ENCODE data around the gene NUP54. TPM values are rescaled to one million over a fixed set of nuclear protein-coding genes. Genes with fewer than 3 reads are reported as not detected.
A peak's percentile ranks its signal among the peaks of the same experiment; 100 is the strongest.

Gene NUP54
- total RNA-seq, 1 donor from 2014 or later = 17.3 TPM

- ATAC-seq (no peak), DNase-seq (no peak)
- intact Hi-C loops (cut with micrococcal nuclease) = no loop called here
These were observed 64.7 kb downstream of the NUP54 start for GRCh38 chr4:76083386-76083988.

GRCh38 chr4:76078033-76078613 is 70.1 kb downstream of the NUP54 start:
- DNase-seq = no peak
- intact Hi-C loops (cut with micrococcal nuclease) = no loop called here
- peak; percentile 49 for ATAC-seq

GRCh38 chr4:76074993-76075600 is 73.1 kb downstream of the NUP54 start:
- intact Hi-C loops (cut with micrococcal nuclease) = no loop called here
- ATAC-seq (no peak), DNase-seq (no peak)

GRCh38 chr4:76074468-76074867 is 73.7 kb downstream of the NUP54 start, which contains the start of gene ART3:
TSS of gene ART3 (plus strand) at chr4:76074709. CDS start at chr4:76075890, 1,181 bp downstream.
- peak; percentile 96 for ATAC-seq
- no peak for DNase-seq
- intact Hi-C loops (cut with micrococcal nuclease) = no loop called here

GRCh38 chr4:76072760-76073159 is 75.4 kb downstream of the NUP54 start:
- intact Hi-C loops (cut with micrococcal nuclease) = no loop called here
- ATAC-seq (no peak), DNase-seq (no peak)

GRCh38 chr4:76067652-76068286 is 80.4 kb downstream of the NUP54 start:
- ATAC-seq = peak; percentile 84
- DNase-seq = peak; percentile 64
- intact Hi-C loops (cut with micrococcal nuclease) = loop anchor here (2.0 kb wide), 1 partner anchor 73 kb away; no protein-coding TSS in a partner anchor

- ATAC-seq (no peak), DNase-seq (no peak)
- intact Hi-C loops (cut with micrococcal nuclease) = loop anchor here (2.0 kb wide), 1 partner anchor 72 kb away; no protein-coding TSS in a partner anchor
These were observed 81.7 kb downstream of the NUP54 start for GRCh38 chr4:76066546-76066945.

Other genes with a start within 250 kb of the NUP54 start
- not detected for gene PPEF2, start 245.9 kb downstream of the NUP54 start, total RNA-seq
- gene NAAA, start 207.4 kb downstream of the NUP54 start, total RNA-seq = 11.5 TPM
- 18.4 TPM for gene SDAD1, start 157.5 kb downstream of the NUP54 start, total RNA-seq
- 0.35 TPM for gene CXCL9, start 140.9 kb downstream of the NUP54 start, total RNA-seq
- 1.2 TPM for gene CXCL10, start 124.9 kb downstream of the NUP54 start, total RNA-seq
- gene CXCL11, start 112.3 kb downstream of the NUP54 start, total RNA-seq = 0.42 TPM
- gene ART3, start 73.7 kb downstream of the NUP54 start, total RNA-seq = 145 TPM
- 91.4 TPM for gene SCARB2, start 65.4 kb upstream of the NUP54 start, total RNA-seq
- 2.4 TPM for gene FAM47E, start 103.3 kb upstream of the NUP54 start, total RNA-seq
- 26.9 TPM for gene STBD1, start 158.3 kb upstream of the NUP54 start, total RNA-seq